GM04503 (cell line): ENCODE data around the gene CDC20B.
"Not testable (repeated sequence)": the region's sequence is repeated elsewhere in the genome, so short reads cannot be mapped to it uniquely, and the experiment has no call there.

Experiments used
- DNase-seq: peaks from one replicate; pipeline ENCODE4 v3.0.0-alpha.2; 2012; ENCODE audit warnings: low read depth

CDC20B gene

DNA sequence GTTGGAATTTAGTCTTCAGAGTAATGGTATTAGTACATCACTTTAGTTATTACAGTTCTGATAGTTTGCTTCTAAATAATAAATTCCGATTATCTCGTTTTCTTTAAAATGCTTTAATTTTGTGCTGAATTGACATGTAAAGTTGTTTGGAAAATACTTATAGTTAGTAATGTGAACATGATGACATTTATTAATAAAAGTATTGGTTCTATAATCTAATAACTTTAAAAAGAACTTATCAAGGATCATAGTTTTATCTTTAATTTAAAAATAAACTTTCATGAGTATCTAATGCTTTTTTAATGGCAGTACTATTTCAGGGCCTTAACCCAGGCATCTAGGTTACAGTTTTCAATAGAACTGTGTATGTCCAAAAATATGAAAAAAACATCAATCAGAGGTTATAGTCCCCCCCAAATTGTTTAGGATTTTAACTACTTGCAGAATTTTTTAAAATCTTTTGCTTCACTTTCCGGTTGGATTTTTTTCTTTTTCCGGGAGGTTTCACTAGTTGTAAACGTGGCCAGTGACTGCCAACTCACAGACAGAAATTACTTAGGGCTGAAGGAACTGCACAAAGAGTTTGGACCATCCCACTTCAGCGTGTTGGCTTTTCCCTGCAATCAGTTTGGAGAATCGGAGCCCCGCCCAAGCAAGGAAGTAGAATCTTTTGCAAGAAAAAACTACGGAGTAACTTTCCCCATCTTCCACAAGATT, 12.3 kb downstream of the CDC20B start:
- peak; percentile 87 for DNase-seq

DNA sequence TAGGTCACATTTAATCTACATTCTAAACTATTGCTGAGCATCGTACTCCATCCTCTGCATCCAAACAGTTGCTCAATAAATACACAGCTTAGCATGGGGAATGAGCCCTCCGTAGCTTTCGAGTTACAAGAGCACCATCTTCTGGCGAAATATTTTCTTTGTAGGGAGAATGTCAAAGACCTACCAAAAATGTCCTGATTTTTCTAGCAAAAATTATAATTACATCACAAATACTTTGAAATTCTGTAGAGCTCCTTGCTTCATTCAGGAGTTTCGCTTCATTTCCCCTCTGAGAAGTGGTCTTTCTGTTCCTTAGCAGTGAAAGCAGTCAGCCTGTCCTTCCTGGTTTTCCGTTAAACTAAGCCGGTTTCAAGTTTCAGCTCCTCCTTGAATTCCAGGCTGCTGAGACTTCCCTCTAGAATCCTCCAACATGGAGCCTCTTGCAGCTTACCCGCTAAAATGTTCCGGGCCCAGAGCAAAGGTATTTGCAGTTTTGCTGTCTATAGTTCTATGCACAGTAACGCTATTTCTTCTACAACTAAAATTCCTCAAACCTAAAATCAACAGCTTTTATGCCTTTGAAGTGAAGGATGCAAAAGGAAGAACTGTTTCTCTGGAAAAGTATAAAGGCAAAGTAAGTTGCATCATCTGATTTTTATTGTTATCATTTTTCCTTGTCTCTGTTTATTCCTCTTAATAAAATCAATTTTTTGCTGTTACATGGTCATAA, 13.0 kb downstream of the CDC20B start, which contains the start of gene GPX8:
Gene GPX8 (plus strand): TSS at position 409 of the 730 bp plus-strand sequence. CDS start 22 bp downstream, at position 431.
- no peak for DNase-seq

DNA sequence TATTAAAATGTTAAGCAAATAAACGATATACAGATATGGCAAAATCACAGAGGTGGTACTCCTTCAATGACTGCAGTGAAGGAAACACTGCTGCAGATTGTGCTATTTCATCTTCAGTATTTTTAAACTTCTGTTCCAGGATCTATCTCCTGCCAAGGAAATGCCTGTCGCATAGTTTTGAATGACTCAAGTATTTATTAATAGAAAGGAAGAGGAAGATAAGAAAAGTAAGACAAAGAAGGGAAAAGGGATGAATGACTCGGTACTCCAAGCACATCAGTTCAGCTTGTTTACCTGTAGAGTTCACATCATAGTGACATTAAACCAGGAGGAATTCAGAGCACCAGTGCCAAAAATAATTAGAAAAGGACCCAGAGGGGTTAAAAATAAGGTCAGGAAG, 18.1 kb downstream of the CDC20B start:
- DNase-seq = no peak

DNA sequence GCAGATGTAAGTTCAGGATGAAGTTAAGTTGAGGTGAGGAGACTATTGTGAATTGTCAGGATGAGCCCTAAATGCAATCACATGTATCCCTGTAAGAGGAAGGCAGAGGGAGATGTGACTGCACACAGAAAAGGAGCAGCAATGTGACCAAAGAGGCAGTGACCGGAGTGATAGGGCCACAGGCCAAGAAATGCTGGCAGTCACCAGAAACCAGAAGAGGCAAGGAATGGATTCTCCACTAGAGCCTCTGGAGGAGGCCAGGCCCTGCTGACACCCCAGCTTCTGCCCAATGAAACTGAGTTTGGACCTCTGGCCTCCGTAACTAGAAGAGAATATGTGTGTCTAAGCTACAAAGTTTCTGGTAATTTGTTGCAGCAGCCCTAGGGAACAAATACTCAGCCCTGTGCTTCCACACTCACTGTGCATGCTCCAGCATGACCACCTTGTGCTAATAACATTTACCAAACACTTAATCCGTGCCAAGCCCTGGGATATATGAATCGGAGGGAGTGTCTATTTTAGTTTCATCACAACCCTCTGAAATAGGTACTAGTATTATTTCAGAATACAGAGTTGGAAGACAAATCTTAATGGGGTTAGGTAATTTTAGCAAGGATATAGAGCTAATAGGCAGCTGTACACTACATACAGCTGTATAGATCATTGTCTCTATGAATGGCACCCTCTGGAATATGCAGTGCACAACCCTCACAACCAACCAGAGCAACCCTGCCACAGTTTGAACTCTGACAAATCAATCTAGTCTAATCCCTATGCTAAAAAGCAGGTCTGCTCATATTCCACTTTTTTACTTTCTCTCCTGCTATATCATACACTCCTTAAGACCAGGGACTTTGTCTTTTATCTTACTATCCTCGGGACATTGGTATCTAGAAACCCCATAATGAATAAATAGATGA, 20.8 kb downstream of the CDC20B start:
- DNase-seq = no peak

DNA sequence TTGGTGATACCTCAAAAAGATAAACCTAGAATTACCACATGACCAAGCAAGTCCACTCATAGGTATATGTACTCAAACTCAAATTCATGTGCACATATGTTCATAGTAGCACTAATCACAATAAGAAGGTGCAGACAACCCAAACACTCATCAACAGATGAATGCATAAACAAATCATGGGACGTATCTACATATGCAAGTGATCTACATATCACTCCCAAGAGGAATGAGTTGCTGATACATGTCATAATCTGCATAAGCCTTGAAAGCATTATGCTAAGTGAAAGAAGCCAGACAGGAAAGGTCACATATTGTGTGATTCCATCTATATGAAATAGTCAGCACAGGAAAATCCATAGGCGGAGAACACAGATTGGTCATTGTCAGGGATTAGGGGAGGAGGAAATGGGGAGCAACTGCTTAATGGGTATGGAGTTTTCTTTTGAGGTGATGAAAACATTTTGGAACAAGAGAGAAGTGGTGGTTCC, 23.6 kb downstream of the CDC20B start:
- no peak for DNase-seq

DNA sequence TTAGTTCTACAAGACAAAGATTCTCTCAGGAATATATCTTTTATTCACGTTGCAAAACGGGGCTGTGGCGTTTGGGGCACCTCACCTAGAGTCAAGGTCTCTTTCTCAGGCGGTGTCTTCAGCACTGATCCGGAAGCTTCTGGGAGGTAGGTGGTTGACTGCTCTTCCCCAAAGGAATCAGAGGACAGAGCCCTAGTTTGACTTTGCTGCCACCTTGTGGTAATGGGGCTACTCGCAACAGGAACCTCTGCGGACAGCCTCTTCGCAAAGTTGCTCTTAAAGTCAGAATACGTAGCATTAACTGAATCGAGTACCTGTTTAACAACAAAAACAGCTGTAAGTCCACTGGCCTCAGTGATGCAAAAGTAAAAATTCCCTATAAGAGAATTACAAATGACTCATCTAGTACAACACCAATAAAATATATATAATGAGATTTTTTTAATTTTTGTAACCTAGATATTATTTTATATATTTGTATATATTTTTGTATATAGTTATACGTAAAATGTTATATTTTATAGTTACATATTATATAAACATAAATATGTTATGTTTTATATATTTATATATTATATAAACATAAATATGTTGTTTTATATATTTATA, 26.3 kb downstream of the CDC20B start:
- no peak for DNase-seq

DNA sequence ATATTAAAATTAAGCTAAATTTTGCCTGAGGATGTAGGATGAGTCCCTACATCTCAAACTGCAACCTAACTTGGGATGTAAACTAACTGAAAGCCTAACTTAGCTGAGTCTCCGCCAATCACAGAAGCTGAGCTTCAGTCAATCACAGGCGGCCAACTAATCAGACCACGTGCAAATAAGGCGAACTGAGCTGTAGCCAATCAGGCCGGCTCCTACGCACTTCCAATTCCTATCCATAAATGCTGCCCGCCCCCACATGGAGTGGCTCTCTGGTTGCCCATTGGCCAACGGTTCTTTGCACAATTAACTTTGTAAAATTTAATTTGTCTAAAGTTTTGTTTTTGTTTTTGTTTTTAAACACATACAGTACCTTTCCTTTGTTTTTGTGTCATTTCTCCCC, 26.9 kb downstream of the CDC20B start:
- DNase-seq = no peak

DNA sequence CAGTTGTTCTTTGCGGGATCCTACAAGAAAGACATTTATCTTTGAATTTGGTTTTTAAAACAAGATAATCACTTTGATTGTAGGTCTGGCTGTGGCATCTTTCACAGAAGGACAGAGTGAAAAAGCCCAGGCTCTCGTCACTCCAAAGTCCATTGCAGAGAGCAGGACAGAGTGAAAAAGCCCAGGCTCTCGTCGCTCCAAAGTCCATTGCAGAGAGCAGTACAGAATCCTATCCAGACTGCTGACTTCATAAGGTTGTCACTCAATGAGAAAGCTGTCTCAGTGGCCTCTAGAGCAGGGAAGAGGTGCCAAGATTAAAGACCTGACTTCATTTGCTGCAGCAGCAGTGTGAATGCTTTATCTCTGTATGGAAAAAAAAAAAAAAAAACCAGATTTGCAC, 29.4 kb downstream of the CDC20B start:
- DNase-seq = no peak

DNA sequence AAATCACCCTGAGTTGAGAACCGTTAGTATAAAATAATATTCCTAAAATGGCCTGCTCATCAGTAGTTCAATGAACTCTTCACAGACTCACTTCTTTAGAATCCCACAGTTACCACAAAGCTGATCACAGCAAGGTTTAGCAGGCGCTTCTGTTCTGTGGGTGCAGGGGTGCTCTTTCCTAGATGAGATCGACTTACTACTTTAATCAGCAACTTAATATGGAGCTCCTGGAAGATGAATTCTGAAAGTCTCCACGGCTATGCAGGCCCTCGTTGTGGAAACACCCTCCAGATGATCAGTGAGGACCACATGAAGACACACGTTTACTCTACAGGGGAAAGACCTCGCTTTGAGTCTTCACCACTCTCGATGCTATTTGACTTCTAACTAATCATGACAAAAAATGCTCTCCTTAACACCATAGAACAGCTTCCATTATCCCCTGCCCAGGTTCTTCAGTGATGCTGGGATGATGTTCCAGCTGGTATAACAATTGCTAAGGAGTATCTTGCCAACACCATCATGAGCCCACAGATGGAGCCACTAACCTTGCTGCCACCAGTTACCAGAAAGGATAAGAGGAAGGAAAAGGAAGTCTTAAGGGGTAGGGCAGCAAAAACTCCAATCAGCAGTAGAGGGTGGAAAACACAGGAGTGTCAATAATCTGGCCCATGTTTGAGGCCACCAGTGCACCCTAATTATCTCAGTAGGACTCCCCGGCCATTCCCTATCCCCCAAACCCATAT, 30.9 kb downstream of the CDC20B start:
- no peak for DNase-seq

DNA sequence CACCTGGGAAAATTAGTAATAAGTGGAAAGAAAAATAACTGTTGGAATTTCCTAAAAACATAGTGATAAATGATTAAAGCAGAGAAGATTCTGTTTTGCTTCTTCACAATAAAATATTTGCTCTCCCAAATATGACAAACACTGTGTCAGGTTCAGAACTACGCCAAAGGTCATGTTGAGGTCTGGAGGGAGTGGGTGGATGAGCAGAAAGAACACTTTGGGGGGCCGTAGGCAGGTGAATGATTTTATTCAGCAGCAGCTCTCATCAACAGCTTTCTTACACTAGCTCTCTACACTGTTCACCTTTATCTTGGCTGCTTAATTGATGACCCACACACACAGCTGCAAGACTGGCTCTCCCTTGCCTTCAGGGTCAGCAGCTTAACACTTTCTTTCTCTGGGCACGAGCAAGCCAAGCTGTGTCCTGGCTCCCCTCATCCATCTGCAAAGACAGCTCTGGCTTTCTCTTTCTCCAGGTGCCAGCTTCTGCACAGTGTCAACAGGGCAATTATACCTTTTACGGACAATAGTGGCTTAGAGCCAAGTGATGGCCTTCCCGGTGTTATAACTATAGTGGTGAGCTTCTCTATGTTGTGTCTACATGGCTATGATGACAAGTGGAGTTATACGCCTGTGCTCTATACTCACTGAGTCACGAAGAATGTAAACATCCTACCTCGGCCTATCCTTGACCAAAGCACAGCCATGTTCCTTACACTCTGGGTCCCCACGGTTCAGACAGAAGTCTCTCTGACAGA, 31.9 kb downstream of the CDC20B start:
- no peak for DNase-seq

DNA sequence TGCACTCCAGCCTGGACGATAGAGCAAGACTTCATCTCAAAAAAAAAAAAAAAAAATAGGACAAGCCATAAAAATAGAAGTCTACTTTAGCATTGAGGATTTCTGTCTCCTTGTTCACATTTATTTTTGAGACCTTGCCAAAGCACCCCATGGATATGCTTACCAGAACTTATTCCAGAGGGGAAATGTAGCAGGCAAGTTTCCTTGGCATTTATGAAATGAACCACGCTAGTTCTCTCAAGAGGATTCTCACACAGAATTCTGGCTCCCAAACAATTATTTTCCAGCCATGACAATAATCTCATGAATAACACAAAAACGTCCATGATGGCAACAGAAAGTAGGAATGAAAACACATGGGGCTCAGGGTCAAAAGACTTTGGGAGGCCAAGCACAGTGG, 36.5 kb downstream of the CDC20B start:
- DNase-seq = no peak

DNA sequence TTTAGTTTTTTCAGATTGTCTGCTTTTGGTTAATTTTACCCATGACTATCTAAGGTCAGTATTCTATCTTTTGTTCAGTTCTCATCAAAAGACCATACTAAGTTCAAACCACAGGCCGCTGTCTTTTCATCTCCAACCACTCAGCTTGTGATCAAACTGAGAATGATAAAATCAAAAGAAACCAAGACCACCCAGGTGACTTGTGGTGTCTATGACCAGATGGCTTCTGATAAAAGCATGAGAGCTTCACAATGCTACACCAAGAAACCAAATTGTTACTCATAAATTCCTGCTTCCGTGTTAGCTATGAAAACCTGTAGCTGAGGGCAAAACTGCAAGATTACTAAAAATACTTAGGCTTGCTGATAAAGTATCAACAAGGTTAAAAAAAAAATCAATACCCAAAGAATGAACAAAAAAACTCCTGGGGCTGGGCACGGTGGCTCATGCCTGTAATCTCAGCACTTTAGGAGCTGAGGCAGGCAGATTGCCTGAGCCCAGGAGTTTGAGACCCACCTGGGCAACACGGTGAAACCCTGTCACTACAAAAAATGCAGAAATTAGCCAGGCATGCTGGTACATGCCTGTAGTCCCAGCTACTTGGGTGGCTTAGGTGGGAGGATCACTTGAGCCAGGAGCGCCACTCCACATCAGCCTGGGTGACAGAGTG, 38.8 kb downstream of the CDC20B start:
- no peak for DNase-seq

DNA sequence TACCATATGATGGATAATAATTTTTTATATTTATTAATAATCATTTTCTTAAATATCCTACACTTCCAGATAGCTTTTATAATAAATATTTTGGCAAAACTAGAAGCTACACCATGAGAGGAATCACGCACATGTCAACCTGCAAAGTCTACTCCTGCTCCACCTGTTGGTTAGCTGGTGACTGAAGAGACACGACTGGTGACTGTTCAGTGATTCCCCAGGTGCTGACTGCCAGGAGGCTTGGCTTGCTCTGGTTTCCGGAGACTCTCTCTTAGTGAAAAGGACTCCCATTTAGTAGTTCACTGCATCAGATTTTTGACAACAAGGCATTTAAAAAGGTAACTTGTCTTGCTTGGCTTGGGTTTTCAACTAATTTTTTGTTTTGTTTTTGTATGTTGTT, 49.6 kb downstream of the CDC20B start:
- no peak for DNase-seq

DNA sequence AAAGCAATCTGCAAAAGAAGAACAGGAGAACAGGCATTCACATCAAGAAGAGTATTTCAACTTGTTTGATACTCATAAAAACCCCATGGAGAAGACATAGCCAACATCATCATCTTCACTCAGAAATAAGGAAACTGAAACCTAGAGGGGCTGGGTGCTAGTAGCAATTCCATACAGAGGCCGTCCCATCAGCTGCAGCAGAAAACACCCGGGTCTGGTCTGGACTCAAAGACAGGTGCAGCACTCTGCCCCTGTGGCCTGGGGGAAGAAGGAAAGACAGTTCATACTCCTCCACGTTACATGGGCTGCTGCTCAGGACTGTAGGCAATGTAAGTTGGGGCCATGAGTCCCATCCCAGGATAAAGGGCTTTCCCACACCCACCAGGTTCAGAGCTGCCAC, 58.9 kb downstream of the CDC20B start:
- DNase-seq = no peak

DNA sequence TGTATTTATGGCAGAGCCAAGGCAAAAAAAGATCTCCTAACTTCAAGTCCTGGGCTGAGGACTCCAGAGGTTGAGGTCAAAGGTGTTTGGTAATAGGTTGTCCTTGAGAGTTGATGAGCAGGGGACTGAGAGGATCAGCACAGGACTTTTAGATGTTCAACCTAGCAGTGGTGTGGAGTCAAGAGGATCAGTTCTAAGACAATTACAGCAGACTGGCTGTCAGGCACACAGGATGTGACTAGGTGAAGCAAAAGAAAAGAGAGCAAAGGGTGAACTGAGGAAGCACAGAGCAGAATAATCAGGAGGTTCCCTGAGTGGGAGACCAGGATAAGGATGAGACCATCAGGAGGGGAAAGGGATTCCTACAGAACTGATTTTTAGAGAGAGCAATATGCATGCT, 59.6 kb downstream of the CDC20B start:
- DNase-seq = no peak

DNA sequence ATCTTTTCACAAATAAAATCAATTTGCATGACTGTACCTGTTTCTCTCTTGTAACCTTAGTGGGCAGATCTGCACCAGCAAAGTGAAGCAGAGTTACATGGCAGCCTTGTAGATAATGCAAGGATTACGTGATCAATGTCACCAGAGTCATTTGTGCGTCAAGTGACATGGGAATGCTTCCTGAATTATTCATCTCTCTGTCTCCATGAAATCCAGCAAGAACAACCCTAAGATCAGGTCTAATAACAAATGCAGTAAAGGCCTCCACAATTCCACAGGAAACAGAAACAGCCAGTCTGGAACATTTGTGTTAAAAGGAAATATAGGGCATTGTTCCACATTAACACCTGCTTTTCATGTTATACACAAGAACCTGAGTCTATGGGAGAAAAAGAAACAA, 62.8 kb downstream of the CDC20B start:
- no peak for DNase-seq

DNA sequence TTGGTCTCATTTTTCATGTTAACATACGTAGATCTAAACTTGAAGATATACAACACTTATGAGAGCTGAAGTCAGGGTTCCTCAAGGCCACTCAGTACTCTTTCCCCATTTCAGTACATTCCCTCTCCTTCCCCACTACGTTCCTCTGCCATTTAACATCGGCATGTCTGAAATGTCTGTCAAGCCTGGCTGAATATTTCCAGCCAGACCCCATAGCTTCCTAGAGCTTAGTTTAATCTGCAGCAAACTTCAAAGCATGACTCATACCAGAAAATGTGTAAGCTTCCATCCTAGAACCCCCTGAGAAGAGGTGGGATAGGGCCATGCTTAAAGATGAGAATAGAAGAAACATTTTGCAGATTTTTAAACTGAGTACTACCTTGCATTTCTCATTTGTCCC, 64.3 kb downstream of the CDC20B start:
- no peak for DNase-seq

DNA sequence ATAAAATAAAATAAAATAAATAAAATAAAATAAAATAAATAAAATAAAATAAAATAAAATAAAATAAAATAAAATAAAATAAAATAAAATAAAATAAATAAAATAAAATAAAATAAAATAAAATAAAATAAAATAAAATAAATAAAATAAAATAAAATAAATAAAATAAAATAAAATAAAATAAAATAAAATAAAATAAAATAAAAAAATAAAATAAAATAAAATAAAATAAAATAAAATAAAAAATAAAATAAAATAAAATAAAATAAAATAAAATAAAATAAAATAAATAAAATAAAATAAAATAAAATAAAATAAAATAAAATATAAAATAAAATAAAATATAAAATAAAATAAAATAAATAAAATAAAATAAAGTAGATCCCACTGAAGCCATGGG, 67.0 kb downstream of the CDC20B start:
- DNase-seq = not testable (repeated sequence)

DNA sequence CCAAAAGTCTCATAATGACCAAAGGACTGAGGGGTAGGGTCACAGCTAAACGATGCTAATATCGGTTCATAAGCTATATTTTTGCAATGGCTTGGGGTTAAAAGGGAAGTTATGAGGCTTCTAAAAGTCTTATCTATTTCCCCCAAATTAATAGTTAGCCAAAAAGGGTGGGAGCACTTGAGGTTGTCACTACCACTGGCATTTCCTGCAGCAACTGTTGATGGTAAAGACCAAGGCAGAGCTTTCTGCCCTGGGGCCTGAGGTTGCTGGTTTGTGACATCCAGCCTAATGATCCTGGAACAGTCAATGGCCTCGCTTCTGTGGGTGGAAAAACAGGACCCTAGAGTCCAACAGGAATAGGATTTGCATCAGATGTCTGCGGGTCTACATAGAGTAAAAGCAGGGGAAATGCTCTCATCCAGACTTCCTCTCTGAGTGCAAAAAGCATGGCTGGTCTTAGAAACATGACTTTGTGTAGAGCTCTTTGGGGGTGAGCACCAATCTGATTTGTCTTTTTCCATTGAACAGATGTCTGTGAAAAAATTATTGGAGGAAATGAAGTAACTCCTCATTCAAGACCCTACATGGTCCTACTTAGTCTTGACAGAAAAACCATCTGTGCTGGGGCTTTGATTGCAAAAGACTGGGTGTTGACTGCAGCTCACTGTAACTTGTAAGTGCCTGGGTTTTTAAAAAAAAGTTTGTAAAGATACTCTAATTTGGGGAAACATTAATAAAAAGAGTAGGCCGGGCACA, 67.9 kb downstream of the CDC20B start:
- no peak for DNase-seq
